ENCODE data around the gene SDK1.
A peak's percentile ranks its signal among the peaks of the same experiment; 100 is the strongest.

Gene SDK1

GRCh38 chr7:3548815-3549214 lies 247.8 kb downstream of the SDK1 start:
- ChIA-PET POLR2A (no interaction called here), CTCF (no interaction called here)

GRCh38 chr7:3549601-3550000 lies 248.5 kb downstream of the SDK1 start:
- ChIA-PET POLR2A (no interaction called here), CTCF (no interaction called here)
- H3K4me1 ChIP-seq (ENCODE audit: control insufficient read depth, insufficient read depth, low read length), result peaks cover 5% of the 10 kb centered on the region; the same call in 1 of the 2 replicates
- H3K4me3 ChIP-seq (ENCODE audit: low read depth, low read length), result no peak overlapping the region
- no peak overlapping the region for H3K27ac ChIP-seq (ENCODE audit: extremely low read depth, low read depth, low read length)
- H3K36me3 ChIP-seq (ENCODE audit: control insufficient read depth in 2 of 2, insufficient read depth in 1 of 2, low read length in 2 of 2), result no peaks in the 10 kb centered on the region
- H3K9me3 ChIP-seq (ENCODE audit: control insufficient read depth, insufficient read depth, low read depth, low read length), result no peaks in the 10 kb centered on the region
- TF ChIP-seq PRDM2 (tag by site-specific recombination; IDR thresholded peaks at IDR 0.05; ENCODE audit: borderline replicate concordance), result no peak
- TF ChIP-seq FEZF1 (tag by site-specific recombination; IDR thresholded peaks at IDR 0.05), result no peak
- no peak for TF ChIP-seq ZNF837 (tag by site-specific recombination; IDR thresholded peaks at IDR 0.05)
- TF ChIP-seq HOXC10 (CRISPR knock-in tag; IDR thresholded peaks at IDR 0.05), result no peak
- no peak for TF ChIP-seq REST (tag by site-specific recombination; IDR thresholded peaks at IDR 0.05)
- TF ChIP-seq ZNF701 (tag by site-specific recombination; IDR thresholded peaks at IDR 0.05), result no peak
- no peak for TF ChIP-seq PRDM6 (tag by site-specific recombination; IDR thresholded peaks at IDR 0.05)
- no peak for TF ChIP-seq ZNF658 (tag by site-specific recombination; IDR thresholded peaks at IDR 0.05)
- no peak for TF ChIP-seq ZNF626 (tag by site-specific recombination; IDR thresholded peaks at IDR 0.05)
- TF ChIP-seq ZNF416 (tag by site-specific recombination; IDR thresholded peaks at IDR 0.05), result no peak
- TF ChIP-seq ZNF175 (tag by site-specific recombination; IDR thresholded peaks at IDR 0.05), result no peak
- TF ChIP-seq ZXDB (tag by site-specific recombination; IDR thresholded peaks at IDR 0.05), result no peak
- TF ChIP-seq ZSCAN4 (tag by site-specific recombination; IDR thresholded peaks at IDR 0.05), result no peak

More at GRCh38 chr7:3548815-3549214, 247.8 kb downstream of the SDK1 start:
- TF ChIP-seq ZNF777 (tag by site-specific recombination; IDR thresholded peaks at IDR 0.05; ENCODE audit: borderline replicate concordance) (no peak), ZNF2 (tag by site-specific recombination; IDR thresholded peaks at IDR 0.05) (no peak), ZNF639 (tag by site-specific recombination; IDR thresholded peaks at IDR 0.05) (no peak), ZNF341 (tag by site-specific recombination; IDR thresholded peaks at IDR 0.05; ENCODE audit: low read depth) (0 out of 2 replicates have a peak, but pooled peaks have one; percentile 38), ZNF214 (tag by site-specific recombination; IDR thresholded peaks at IDR 0.05; ENCODE audit: borderline replicate concordance) (no peak), PRDM6 (tag by site-specific recombination; IDR thresholded peaks at IDR 0.05) (no peak)
- Histone ChIP-seq H3K4me3 (ENCODE audit: low read depth, low read length) (no peak overlapping the region), H3K9me3 (ENCODE audit: control insufficient read depth, insufficient read depth, low read depth, low read length) (no peaks in the 10 kb centered on the region), H3K27ac (ENCODE audit: extremely low read depth, low read depth, low read length) (no peak overlapping the region), H3K36me3 (ENCODE audit: control insufficient read depth in 2 of 2, insufficient read depth in 1 of 2, low read length in 2 of 2) (no peaks in the 10 kb centered on the region), H3K4me1 (ENCODE audit: control insufficient read depth, insufficient read depth, low read length) (peaks cover 5% of the 10 kb centered on the region; the same call in 1 of the 2 replicates)

All from HEK293 (cell line).